PC-3 (cell line): Measurements from ENCODE around the gene PYGO1. TPM values are rescaled to one million over a fixed set of nuclear protein-coding genes. Genes with fewer than 3 reads are reported as not detected.
"Not testable (repeated sequence)": the region's sequence is repeated elsewhere in the genome, so short reads cannot be mapped to it uniquely, and the experiment has no call there.

Experiments used
- ATAC-seq: fragments of 200-7000 bp; cut with Tn5 transposase; 2 replicates; pipeline ENCODE4 v1.9.1; 2020; ENCODE audit warnings: mild to moderate bottlenecking, moderate library complexity
- BruUV-seq: library from RNA; stranded (reverse); fragments of 400-500 nt; replicated peaks from 2 replicates; lab custom pipeline; 2021; lab: Mats Ljungman, UMichigan
- CTCF ChIA-PET: fragments of 300-600 bp; sonication (Branson Sonifier 250); formaldehyde crosslinking; loops from one replicate; lab custom pipeline; 2022; ENCODE audit warnings: antibody characterized with exemption; lab: Charles Lee
- POLR2A ChIA-PET: fragments of 300-600 bp; sonication (Branson Sonifier 250); formaldehyde crosslinking; loops from one replicate; lab custom pipeline; 2022; ENCODE audit warnings: antibody characterized with exemption; ENCODE audit not compliant: unreplicated experiment; lab: Charles Lee
- DNase-seq: peaks from one replicate; pipeline ENCODE4 v3.0.0-alpha.2; 2015
- H2AFZ ChIP-seq: fragments of 300-600 bp; sonication (generic); 2 replicates; pipeline ENCODE4 v1.6.0; 2016; ENCODE audit warnings: antibody characterized with exemption, low read length
- H3F3A ChIP-seq: fragments of 300-600 bp; sonication (generic); one replicate; pipeline ENCODE4 v1.6.0; 2017; ENCODE audit warnings: antibody characterized with exemption, low read length, control low read depth, mild to moderate bottlenecking; ENCODE audit not compliant: unreplicated experiment
- H3K27ac ChIP-seq: fragments of 300-600 bp; sonication (generic); 2 replicates; pipeline ENCODE4 v1.5.1; 2016; ENCODE audit warnings: mild to moderate bottlenecking, low read length
- H3K27me3 ChIP-seq: fragments of 300-600 bp; sonication (generic); 2 replicates; pipeline ENCODE4 v1.6.1; 2016; ENCODE audit warnings: low read length, mixed read lengths
- H3K36me3 ChIP-seq: fragments of 300-600 bp; sonication (generic); 2 replicates; pipeline ENCODE4 v1.6.1; 2016; ENCODE audit warnings: low read depth, mixed run types, low read length, mixed read lengths
- H3K4me1 ChIP-seq: fragments of 300-600 bp; sonication (generic); 2 replicates; pipeline ENCODE4 v1.5.1; 2016; ENCODE audit warnings: low read length; ENCODE audit not compliant: insufficient read depth
- H3K4me2 ChIP-seq: fragments of 300-600 bp; sonication (generic); 2 replicates; pipeline ENCODE4 v1.6.0; 2016; ENCODE audit warnings: low read length
- H3K4me3 ChIP-seq: fragments of 300-600 bp; sonication (generic); 2 replicates; pipeline ENCODE4 v1.5.1; 2016; ENCODE audit warnings: mild to moderate bottlenecking, low read length, mixed read lengths
- H3K79me2 ChIP-seq: fragments of 300-600 bp; sonication (generic); 2 replicates; pipeline ENCODE4 v1.6.1; 2017; ENCODE audit warnings: low read length, mixed read lengths
- H3K9ac ChIP-seq: fragments of 300-600 bp; sonication (generic); 2 replicates; pipeline ENCODE4 v1.6.0; 2016; ENCODE audit warnings: mild to moderate bottlenecking, low read length
- H3K9me2 ChIP-seq: fragments of 300-600 bp; sonication (generic); replicated peaks from 2 replicates; pipeline ENCODE4 v1.6.1; 2016; ENCODE audit warnings: mixed run types, low read length, mixed read lengths
- H3K9me3 ChIP-seq: fragments of 300-600 bp; sonication (generic); 2 replicates; pipeline ENCODE4 v1.6.1; 2016; ENCODE audit warnings: low read length, mixed read lengths
- H4K20me1 ChIP-seq: fragments of 300-600 bp; sonication (generic); 2 replicates; pipeline ENCODE4 v1.6.1; 2016; ENCODE audit warnings: low read length, mixed read lengths
- CTCF ChIP-seq: fragments of 300-600 bp; sonication (generic); conservative IDR thresholded peaks from 2 replicates; pipeline ENCODE4 v1.5.1; 2017; ENCODE audit warnings: antibody characterized with exemption, low read depth, mild to moderate bottlenecking, low read length
- EZH2 ChIP-seq: fragments of 300-600 bp; sonication (generic); IDR thresholded peaks from one replicate; pipeline ENCODE4 v1.6.1; 2017; ENCODE audit warnings: antibody characterized with exemption, mild to moderate bottlenecking, low read length; ENCODE audit not compliant: unreplicated experiment
- EZH2phosphoT487 ChIP-seq: fragments of 300-600 bp; sonication (generic); IDR thresholded peaks from 2 replicates; pipeline ENCODE4 v1.6.1; 2018; ENCODE audit warnings: mild to moderate bottlenecking, antibody characterized with exemption, low read length, borderline replicate concordance
- intact Hi-C: fragments of 100-400 bp; cut with micrococcal nuclease; formaldehyde crosslinking; loops from 2 replicates; pipeline ENCODE4 v1.9.0; 2023
- total RNA-seq: library from RNA; depleted of rRNA; stranded (reverse); fragments of >200 nt; gene quantifications from 2 replicates; pipeline ENCODE4 v1.2.3, GENCODE V29; 2014

Gene PYGO1
- total RNA-seq, 1 experiment from 2014 or later, result 2.0 TPM

DNA sequence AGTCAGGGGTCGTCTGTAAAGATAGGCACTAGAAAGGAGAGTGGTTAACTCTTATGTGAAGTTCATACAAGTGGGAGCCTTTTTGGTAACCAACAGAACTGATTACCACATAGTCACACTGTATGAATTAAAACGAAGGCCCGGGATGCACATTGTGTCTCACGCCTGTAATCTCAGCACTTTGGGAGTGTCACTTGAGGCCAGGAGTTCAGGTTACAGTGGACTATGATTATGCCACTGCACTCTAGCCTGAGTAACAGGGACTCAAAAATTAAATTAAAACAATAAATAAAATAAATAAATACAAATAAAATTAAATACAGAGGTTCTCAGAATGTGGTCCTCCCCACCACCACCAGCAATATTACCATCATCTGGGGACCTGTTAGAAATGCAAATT lies 80.6 kb downstream of the PYGO1 start:
- CTCF ChIA-PET, result no interaction called here
- no peak for ATAC-seq
- no TSS peak for BruUV-seq

DNA sequence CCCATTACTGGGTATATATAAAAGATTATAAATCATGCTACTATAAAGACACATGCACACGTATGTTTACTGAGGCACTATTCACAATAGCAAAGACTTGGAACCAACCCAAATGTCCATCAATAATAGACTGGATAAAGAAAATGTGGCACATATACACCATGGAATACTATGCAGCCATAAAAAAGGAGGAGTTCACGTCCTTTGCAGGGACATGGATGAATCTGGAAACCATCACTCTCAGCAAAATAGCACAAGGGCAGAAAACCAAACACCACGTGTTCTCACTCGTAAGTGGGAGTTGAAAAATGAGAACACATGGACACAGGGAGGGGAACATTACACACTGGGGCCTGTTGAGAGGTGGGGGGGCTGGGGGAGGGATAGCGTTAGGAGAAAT lies 82.7 kb downstream of the PYGO1 start:
- H3K27ac ChIP-seq, DNase-seq, H3K79me2 ChIP-seq, CTCF ChIA-PET, intact Hi-C loops, H3K4me3 ChIP-seq, BruUV-seq, H3K27me3 ChIP-seq, ATAC-seq, H3K9ac ChIP-seq, H3K9me3 ChIP-seq, H3K36me3 ChIP-seq, H2AFZ ChIP-seq, H3K9me2 ChIP-seq, H3K4me1 ChIP-seq, H3K4me2 ChIP-seq, POLR2A ChIA-PET, H4K20me1 ChIP-seq, H3F3A ChIP-seq: not testable (repeated sequence)

More for the DNA sequence above, 80.6 kb downstream of the PYGO1 start:
- H2AFZ ChIP-seq, result no peak overlapping the region
- no peaks in the 10 kb centered on the region for H3K9me3 ChIP-seq
- H3K27ac ChIP-seq, result no peak overlapping the region
- TF ChIP-seq CTCF, result no peak
- no peak for TF ChIP-seq EZH2phosphoT487
- no peak for TF ChIP-seq EZH2
- no peaks in the 10 kb centered on the region for H3F3A ChIP-seq
- H3K9ac ChIP-seq, result no peak overlapping the region
- H3K79me2 ChIP-seq, result no peaks in the 10 kb centered on the region
- H3K36me3 ChIP-seq, result no peaks in the 10 kb centered on the region
- no peaks in the 10 kb centered on the region for H3K4me1 ChIP-seq
- POLR2A ChIA-PET, result no interaction called here
- no peak overlapping the region for H3K4me3 ChIP-seq
- H3K27me3 ChIP-seq, result no peaks in the 10 kb centered on the region
- intact Hi-C loops, result no loop called here
- H3K9me2 ChIP-seq, result no peaks in the 10 kb centered on the region
- H4K20me1 ChIP-seq, result no peaks in the 10 kb centered on the region
- H3K4me2 ChIP-seq, result no peak overlapping the region
- DNase-seq, result no peak

GRCh38 chr15:55499151-55499550 lies 89.0 kb downstream of the PYGO1 start:
- Histone ChIP-seq H3K27ac (no peak overlapping the region), H3K4me3 (no peak overlapping the region), H3K4me2 (no peak overlapping the region), H3F3A (no peaks in the 10 kb centered on the region), H3K9me3 (no peaks in the 10 kb centered on the region), H3K4me1 (no peaks in the 10 kb centered on the region; the same call in 1 of the 2 replicates), H4K20me1 (no peaks in the 10 kb centered on the region), H3K79me2 (no peaks in the 10 kb centered on the region), H3K9me2 (no peaks in the 10 kb centered on the region), H3K36me3 (no peaks in the 10 kb centered on the region), H3K27me3 (no peaks in the 10 kb centered on the region), H2AFZ (no peak overlapping the region), H3K9ac (no peak overlapping the region)
- ATAC-seq, result no peak
- DNase-seq, result no peak
- BruUV-seq, result no TSS peak
- CTCF ChIA-PET, result no interaction called here
- intact Hi-C loops, result no loop called here
- POLR2A ChIA-PET, result interaction anchor here (0.6 kb wide), 1 partner anchor 15 kb away, joined by 3 read pairs; no protein-coding TSS in a partner anchor
- TF ChIP-seq EZH2 (no peak), CTCF (no peak), EZH2phosphoT487 (no peak)

DNA sequence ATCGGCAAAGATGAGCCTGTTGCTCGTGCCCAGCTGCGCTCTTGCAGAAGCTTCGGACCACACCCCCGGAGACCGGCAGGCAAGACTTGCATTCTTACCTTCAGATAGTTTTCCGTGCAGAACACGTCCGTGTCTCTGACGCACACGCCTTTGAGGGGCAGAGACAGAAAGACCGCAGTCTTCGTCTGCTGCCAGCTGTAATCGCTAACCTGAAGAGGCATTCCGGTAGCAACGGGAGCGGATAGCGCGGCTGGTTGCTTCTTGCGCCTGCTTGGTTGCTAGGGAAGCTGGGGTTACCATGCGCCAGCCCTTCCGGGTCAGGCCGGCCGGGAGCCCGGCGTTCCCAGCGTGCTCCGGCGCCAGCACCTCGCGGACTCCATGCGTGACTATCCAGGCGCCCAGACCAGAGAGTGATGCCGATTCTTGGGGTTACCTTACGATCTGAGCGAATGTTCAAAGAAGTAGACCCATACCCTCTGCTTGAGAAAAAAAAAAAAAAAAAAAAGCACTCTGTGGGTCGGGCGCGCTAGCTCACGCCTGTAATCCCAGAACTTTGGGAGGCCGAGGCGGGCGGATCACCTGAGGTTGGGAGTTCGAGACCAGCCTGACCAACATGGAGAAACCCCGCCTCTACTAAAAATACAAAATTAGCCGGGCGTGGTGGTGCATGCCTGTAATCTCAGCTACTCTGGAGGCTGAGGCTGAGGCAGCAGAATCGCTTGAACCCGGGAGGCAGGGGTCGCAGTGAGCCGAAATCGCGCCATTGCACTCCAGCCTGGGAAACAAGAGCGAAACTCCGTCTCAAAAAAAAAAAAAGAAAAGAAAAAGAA lies 89.8 kb downstream of the PYGO1 start:
- Histone ChIP-seq H3K4me2 (peak overlapping the region; percentile 81), H2AFZ (peak overlapping the region; percentile 95), H3K4me3 (peak overlapping the region; percentile 81), H3K27ac (0 out of 2 replicates have a peak overlapping the region, but pooled peaks have one; percentile 26), H3K9ac (peak overlapping the region; percentile 65)
- CTCF ChIA-PET, H3K9me2 ChIP-seq, H3K79me2 ChIP-seq, H3K27me3 ChIP-seq, intact Hi-C loops, H3K36me3 ChIP-seq, H3K9me3 ChIP-seq, POLR2A ChIA-PET, H3F3A ChIP-seq, H4K20me1 ChIP-seq, H3K4me1 ChIP-seq: not testable (repeated sequence)
- ATAC-seq, result peak; percentile 99
- peak; percentile 79 for DNase-seq
- TSS peak; percentile 86 for BruUV-seq
